ENCODE data around the gene COL4A1.

DNA sequence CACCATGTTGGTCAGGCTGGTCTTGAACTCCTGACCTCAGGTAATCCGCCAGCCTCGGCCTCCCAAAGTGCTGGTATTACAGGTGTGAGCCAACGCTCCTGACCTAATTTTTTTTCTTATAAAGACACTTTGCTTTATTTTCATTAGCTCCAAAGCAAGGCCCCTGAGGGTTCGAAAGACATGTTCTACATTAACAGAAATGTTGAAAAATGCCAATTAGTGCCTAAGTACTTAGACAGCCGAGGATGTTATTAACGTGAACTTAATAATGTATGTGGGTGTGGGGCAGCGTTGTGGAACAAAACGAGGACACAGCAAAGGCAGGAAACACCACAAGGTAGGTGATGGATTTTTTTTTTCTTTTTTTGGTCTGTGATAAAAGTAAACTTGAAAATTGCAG lies 82.4 kb downstream of the COL4A1 start:
- no peak for TF ChIP-seq EZH2phosphoT487 (IDR thresholded peaks at IDR 0.05; ENCODE audit: insufficient read depth, low read depth)
- TF ChIP-seq EZH2 (IDR thresholded peaks at IDR 0.05; ENCODE audit: insufficient read depth, poor library complexity, severe bottlenecking), result no peak

Measured in GM23248 (cell line).